DOHH2 (cell line): Measurements from ENCODE around the gene NFIX.

Experiments used
- H3F3A ChIP-seq: fragments of 200-600 bp; sonication (generic), shearing (Covaris generic); 2 replicates; pipeline ENCODE4 v1.6.0; 2016; ENCODE audit warnings: antibody characterized with exemption, mild to moderate bottlenecking; ENCODE audit not compliant: control insufficient read depth, insufficient read depth
- H3K27ac ChIP-seq: fragments of 200-600 bp; sonication (generic); 2 replicates; pipeline ENCODE4 v1.5.1; 2014; ENCODE audit warnings: low read depth, mild to moderate bottlenecking, low read length, moderate library complexity
- H3K27me3 ChIP-seq: fragments of 200-600 bp; sonication (generic); 2 replicates; pipeline ENCODE4 v1.6.1; 2014; ENCODE audit warnings: mild to moderate bottlenecking, low read length, mixed read lengths; ENCODE audit not compliant: control insufficient read depth
- H3K36me3 ChIP-seq: fragments of 200-600 bp; sonication (generic); 2 replicates; pipeline ENCODE4 v1.6.1; 2014; ENCODE audit warnings: mild to moderate bottlenecking, low read length, moderate library complexity, mixed read lengths; ENCODE audit not compliant: control insufficient read depth
- H3K4me1 ChIP-seq: fragments of 200-600 bp; sonication (generic); 2 replicates; pipeline ENCODE4 v1.6.1; 2014; ENCODE audit warnings: mild to moderate bottlenecking, low read length, mixed read lengths; ENCODE audit not compliant: control insufficient read depth
- H3K4me2 ChIP-seq: fragments of 200-600 bp; sonication (generic); 2 replicates; pipeline ENCODE4 v1.6.0; 2014; ENCODE audit warnings: mild to moderate bottlenecking, low read length, moderate library complexity
- H3K4me3 ChIP-seq: fragments of 200-600 bp; sonication (generic); 2 replicates; pipeline ENCODE4 v1.5.1; 2014; ENCODE audit warnings: mild to moderate bottlenecking, low read length, mixed read lengths
- H3K79me2 ChIP-seq: fragments of 200-600 bp; sonication (generic); 2 replicates; pipeline ENCODE4 v1.6.1; 2014; ENCODE audit warnings: mild to moderate bottlenecking, low read length, mixed read lengths; ENCODE audit not compliant: control insufficient read depth
- H3K9me2 ChIP-seq: fragments of 200-600 bp; sonication (generic); replicated peaks from 2 replicates; pipeline ENCODE4 v1.6.1; 2014; ENCODE audit warnings: mild to moderate bottlenecking, low read length, mixed read lengths; ENCODE audit not compliant: control insufficient read depth
- H3K9me3 ChIP-seq: fragments of 200-600 bp; sonication (generic); 2 replicates; pipeline ENCODE4 v1.6.1; 2014; ENCODE audit warnings: antibody characterized with exemption, low read length, mixed read lengths; ENCODE audit not compliant: control insufficient read depth, insufficient read depth
- H4K20me1 ChIP-seq: fragments of 200-600 bp; sonication (generic); 2 replicates; pipeline ENCODE4 v1.6.0; 2014; ENCODE audit warnings: low read depth, mild to moderate bottlenecking, antibody characterized with exemption, low read length, moderate library complexity; ENCODE audit not compliant: control insufficient read depth, insufficient read depth
- EZH2phosphoT487 ChIP-seq: fragments of 200-600 bp; sonication (generic); IDR thresholded peaks from 2 replicates; pipeline ENCODE4 v1.6.1; 2017; ENCODE audit warnings: borderline replicate concordance, mild to moderate bottlenecking, antibody characterized with exemption, low read length, moderate library complexity, mixed read lengths
- TF ChIP-seq, protein P1 (sequence below): fragments of 200-600 bp; sonication (generic); IDR thresholded peaks from one replicate; pipeline ENCODE4 v1.5.1; 2014; ENCODE audit warnings: antibody characterized with exemption, mild to moderate bottlenecking, low read depth, low read length; ENCODE audit not compliant: poor library complexity, severe bottlenecking

Gene NFIX

DNA sequence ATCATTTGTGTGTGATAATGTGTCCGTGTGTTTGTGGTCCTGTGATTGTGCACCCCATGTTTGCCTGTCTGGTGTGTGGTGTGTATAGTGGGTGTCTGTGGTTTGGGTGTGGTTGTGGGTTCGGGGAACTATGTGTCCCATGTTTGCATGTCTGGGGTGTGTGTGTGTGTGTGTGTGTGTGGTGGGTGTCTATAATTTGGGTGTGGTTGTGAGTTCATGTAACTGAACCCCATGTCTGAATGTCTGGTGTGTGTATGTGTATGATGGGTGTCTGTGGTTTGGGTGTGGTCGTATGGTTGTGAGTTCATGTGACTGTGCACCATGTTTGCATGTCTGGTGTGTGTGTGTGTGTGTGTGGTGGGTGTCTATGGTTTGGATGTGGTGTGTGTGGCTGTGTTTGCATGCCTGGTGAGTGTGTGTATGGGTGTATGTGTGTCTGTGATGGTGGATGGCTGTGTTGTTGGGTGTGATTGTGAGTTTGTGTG, 11.1 kb upstream of the NFIX start:
- Histone ChIP-seq H3K4me3 (no peak overlapping the region), H3K79me2 (no peaks in the 10 kb centered on the region), H3K4me1 (peaks cover 4% of the 10 kb centered on the region), H3K36me3 (no peaks in the 10 kb centered on the region), H3K27me3 (peaks cover 24% of the 10 kb centered on the region), H3K27ac (no peak overlapping the region), H3F3A (no peaks in the 10 kb centered on the region), H3K9me2 (no peaks in the 10 kb centered on the region), H4K20me1 (no peaks in the 10 kb centered on the region), H3K9me3 (peaks cover under 1% of the 10 kb centered on the region; the same call in 1 of the 2 replicates), H3K4me2 (no peak overlapping the region)
- TF ChIP-seq, protein P1, sequence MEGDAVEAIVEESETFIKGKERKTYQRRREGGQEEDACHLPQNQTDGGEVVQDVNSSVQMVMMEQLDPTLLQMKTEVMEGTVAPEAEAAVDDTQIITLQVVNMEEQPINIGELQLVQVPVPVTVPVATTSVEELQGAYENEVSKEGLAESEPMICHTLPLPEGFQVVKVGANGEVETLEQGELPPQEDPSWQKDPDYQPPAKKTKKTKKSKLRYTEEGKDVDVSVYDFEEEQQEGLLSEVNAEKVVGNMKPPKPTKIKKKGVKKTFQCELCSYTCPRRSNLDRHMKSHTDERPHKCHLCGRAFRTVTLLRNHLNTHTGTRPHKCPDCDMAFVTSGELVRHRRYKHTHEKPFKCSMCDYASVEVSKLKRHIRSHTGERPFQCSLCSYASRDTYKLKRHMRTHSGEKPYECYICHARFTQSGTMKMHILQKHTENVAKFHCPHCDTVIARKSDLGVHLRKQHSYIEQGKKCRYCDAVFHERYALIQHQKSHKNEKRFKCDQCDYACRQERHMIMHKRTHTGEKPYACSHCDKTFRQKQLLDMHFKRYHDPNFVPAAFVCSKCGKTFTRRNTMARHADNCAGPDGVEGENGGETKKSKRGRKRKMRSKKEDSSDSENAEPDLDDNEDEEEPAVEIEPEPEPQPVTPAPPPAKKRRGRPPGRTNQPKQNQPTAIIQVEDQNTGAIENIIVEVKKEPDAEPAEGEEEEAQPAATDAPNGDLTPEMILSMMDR: no peak
- no peak for TF ChIP-seq EZH2phosphoT487

DNA sequence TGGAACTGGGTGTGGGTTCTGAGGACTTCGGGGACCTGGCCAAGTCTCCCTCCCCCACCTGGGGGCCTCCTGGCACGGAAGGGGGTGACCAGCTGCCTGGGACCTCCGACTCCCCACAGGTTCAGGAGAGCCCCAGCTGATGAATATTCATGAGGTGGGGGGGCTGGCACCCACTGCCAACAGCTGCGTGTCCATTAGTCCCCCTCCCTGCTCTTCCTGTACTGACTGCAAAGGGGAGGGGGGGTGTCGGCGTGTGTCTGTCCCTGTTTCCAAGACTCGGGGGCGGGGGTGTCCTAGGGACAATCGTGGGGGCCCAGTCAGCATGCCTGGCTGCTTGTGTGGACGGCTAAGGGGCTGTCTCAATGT, 10.6 kb upstream of the NFIX start:
- Histone ChIP-seq H3K4me2 (no peak overlapping the region), H4K20me1 (no peaks in the 10 kb centered on the region), H3K36me3 (no peaks in the 10 kb centered on the region), H3K9me2 (no peaks in the 10 kb centered on the region), H3K79me2 (no peaks in the 10 kb centered on the region), H3K27ac (no peak overlapping the region), H3F3A (no peaks in the 10 kb centered on the region), H3K9me3 (peaks cover 2% of the 10 kb centered on the region; the same call in 1 of the 2 replicates), H3K4me3 (no peak overlapping the region), H3K4me1 (peaks cover 4% of the 10 kb centered on the region), H3K27me3 (peaks cover 24% of the 10 kb centered on the region)
- TF ChIP-seq, protein P1: no peak
- no peak for TF ChIP-seq EZH2phosphoT487

DNA sequence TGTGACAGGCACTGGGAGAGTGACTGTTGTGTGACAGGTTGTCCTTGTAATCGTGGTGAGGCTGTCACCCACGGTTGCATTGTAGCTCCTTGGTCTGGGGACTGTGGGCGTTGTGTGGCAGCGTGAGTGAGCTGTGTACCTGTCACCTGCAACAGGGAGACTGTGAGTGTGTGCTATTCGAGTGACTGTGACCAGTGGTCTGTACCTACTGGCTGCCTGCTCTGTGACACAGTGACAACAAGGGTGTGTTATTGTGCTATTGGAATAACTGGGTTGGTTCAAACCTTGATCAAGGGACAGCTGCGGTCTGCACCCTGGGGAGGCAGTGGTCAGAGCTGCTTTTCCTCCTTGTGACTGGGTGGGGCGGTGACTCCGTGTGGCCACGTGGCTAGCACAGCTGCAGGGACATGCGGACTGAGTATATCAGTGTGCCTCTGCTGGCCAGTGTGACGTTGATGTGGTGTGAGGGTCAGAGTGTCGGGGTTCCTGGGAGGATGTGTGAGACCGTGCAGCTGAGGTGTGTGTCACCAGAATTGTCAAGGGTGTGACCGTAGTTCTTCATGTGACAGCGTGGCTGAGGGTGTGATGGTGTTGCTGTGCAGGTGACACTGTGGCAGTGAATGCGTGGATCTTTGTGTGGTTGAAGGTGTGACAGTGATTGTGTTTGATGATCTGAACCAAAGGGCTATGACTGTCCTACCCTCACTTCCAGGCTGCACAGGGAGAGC, 10.1 kb upstream of the NFIX start:
- Histone ChIP-seq H3K9me2 (no peaks in the 10 kb centered on the region), H4K20me1 (no peaks in the 10 kb centered on the region), H3K4me3 (no peak overlapping the region), H3K27ac (no peak overlapping the region), H3K36me3 (no peaks in the 10 kb centered on the region), H3K79me2 (no peaks in the 10 kb centered on the region), H3K4me1 (peaks cover 4% of the 10 kb centered on the region), H3K9me3 (peaks cover 2% of the 10 kb centered on the region; the same call in 1 of the 2 replicates), H3K4me2 (no peak overlapping the region), H3K27me3 (peaks cover 24% of the 10 kb centered on the region), H3F3A (no peaks in the 10 kb centered on the region)
- TF ChIP-seq EZH2phosphoT487: no peak
- TF ChIP-seq, protein P1: no peak
